ENCODE data around the gene OXER1.

DNA sequence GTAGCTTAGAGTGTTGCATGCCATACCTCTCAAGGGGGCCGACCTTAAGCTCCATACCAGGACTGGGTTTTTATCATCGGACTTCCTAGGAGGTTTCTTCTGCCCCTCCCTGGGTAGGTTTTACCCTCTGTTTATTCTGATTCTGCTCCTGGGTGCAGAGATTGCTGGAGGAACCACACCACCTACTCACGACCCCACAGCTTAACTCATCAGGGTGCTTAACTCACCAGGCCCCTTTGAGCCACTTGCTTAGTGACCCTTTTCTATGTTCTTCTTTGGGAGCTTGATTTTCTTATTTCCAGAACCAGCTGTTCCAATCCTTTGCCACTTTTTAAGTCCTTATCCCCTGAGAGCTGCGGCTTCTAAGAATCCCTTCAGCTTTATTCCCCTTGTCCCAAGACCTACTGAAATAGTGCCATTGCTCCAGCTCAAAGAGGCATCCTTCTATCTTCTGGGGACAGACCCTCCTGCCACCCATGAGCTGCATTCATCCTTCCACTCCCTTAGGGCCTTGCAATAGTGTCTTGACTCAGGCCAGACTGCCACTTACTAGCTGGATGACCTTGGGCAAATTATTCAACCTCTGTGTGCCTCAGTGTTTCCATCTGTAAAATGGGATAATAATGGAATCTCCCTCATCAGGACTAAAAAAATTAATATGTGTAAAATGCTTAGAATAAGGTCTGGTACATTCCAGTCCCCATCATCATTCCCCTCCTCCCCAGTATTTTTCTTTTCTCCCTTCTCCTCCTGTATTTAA lies 5.8 kb downstream of the OXER1 start:
- TF ChIP-seq CTCF (IDR thresholded peaks at IDR 0.05) (no peak), ZFX (IDR thresholded peaks at IDR 0.05; ENCODE audit: borderline replicate concordance) (no peak)

Data from 22Rv1 (cell line).